ENCODE measurements around the gene CEP131.
A peak's percentile ranks its signal among the peaks of the same experiment; 100 is the strongest.

The CEP131 gene

GRCh38 chr17:81222906-81223761 is at the start of gene CEP131:
TSS of gene CEP131 (minus strand) at chr17:81222965. CDS start at chr17:81220056, 2,909 bp downstream.
- Mint-ChIP-seq H3K4me1 (peaks cover 19% of the 10 kb centered on the region), H3K27ac (peak within 1 kb of the TSS; percentile 91), H3K4me3 (peak within 1 kb of the TSS; percentile 87), H3K9me3 (no peaks in the 10 kb centered on the region), H3K36me3 (no peaks in the 10 kb centered on the region), H3K27me3 (no peaks in the 10 kb centered on the region)

GRCh38 chr17:81271226-81271625 is 48.5 kb upstream of the CEP131 start:
- Mint-ChIP-seq H3K27ac (no peak overlapping the region), H3K9me3 (no peaks in the 10 kb centered on the region), H3K4me1 (peaks cover 6% of the 10 kb centered on the region), H3K4me3 (no peak overlapping the region), H3K27me3 (no peaks in the 10 kb centered on the region), H3K36me3 (peaks cover 11% of the 10 kb centered on the region)

- H3K36me3 Mint-ChIP-seq, result peaks cover 13% of the 10 kb centered on the region
- no peaks in the 10 kb centered on the region for H3K9me3 Mint-ChIP-seq
- peaks cover 6% of the 10 kb centered on the region for H3K4me1 Mint-ChIP-seq
- H3K27ac Mint-ChIP-seq, result no peak overlapping the region
- H3K27me3 Mint-ChIP-seq, result no peaks in the 10 kb centered on the region
- no peak overlapping the region for H3K4me3 Mint-ChIP-seq
Measured at GRCh38 chr17:81270279-81270678, 47.5 kb upstream of the CEP131 start.

GRCh38 chr17:81267390-81268067 is 44.8 kb upstream of the CEP131 start:
- Mint-ChIP-seq H3K9me3 (no peaks in the 10 kb centered on the region), H3K4me1 (peaks cover under 1% of the 10 kb centered on the region), H3K36me3 (peaks cover 10% of the 10 kb centered on the region), H3K27me3 (no peaks in the 10 kb centered on the region), H3K4me3 (no peak overlapping the region), H3K27ac (peak overlapping the region; percentile 31)

GRCh38 chr17:81265576-81265975 is 42.8 kb upstream of the CEP131 start:
- no peaks in the 10 kb centered on the region for H3K27me3 Mint-ChIP-seq
- H3K36me3 Mint-ChIP-seq, result peaks cover 9% of the 10 kb centered on the region
- no peak overlapping the region for H3K4me3 Mint-ChIP-seq
- H3K27ac Mint-ChIP-seq, result no peak overlapping the region
- H3K4me1 Mint-ChIP-seq, result no peaks in the 10 kb centered on the region
- no peaks in the 10 kb centered on the region for H3K9me3 Mint-ChIP-seq

- Mint-ChIP-seq H3K36me3 (peaks cover 9% of the 10 kb centered on the region), H3K27ac (no peak overlapping the region), H3K27me3 (no peaks in the 10 kb centered on the region), H3K4me1 (no peaks in the 10 kb centered on the region), H3K9me3 (no peaks in the 10 kb centered on the region), H3K4me3 (no peak overlapping the region)
Measured at GRCh38 chr17:81264640-81265039, 41.9 kb upstream of the CEP131 start.

- Mint-ChIP-seq H3K4me3 (no peak overlapping the region), H3K27ac (no peak overlapping the region), H3K4me1 (no peaks in the 10 kb centered on the region), H3K9me3 (no peaks in the 10 kb centered on the region), H3K27me3 (no peaks in the 10 kb centered on the region), H3K36me3 (peaks cover 5% of the 10 kb centered on the region)
Measured at GRCh38 chr17:81263371-81264181, 40.8 kb upstream of the CEP131 start.

- no peaks in the 10 kb centered on the region for H3K27me3 Mint-ChIP-seq
- no peaks in the 10 kb centered on the region for H3K9me3 Mint-ChIP-seq
- H3K36me3 Mint-ChIP-seq, result peaks cover 3% of the 10 kb centered on the region
- no peak overlapping the region for H3K4me3 Mint-ChIP-seq
- no peaks in the 10 kb centered on the region for H3K4me1 Mint-ChIP-seq
- no peak overlapping the region for H3K27ac Mint-ChIP-seq
Measured at GRCh38 chr17:81261582-81262336, 39.0 kb upstream of the CEP131 start.

- Mint-ChIP-seq H3K27me3 (no peaks in the 10 kb centered on the region), H3K27ac (no peak overlapping the region), H3K9me3 (no peaks in the 10 kb centered on the region), H3K36me3 (peaks cover 3% of the 10 kb centered on the region), H3K4me3 (no peak overlapping the region), H3K4me1 (no peaks in the 10 kb centered on the region)
Measured at GRCh38 chr17:81261096-81261495, 38.3 kb upstream of the CEP131 start.

GRCh38 chr17:81260641-81261040 is 37.9 kb upstream of the CEP131 start:
- no peak overlapping the region for H3K4me3 Mint-ChIP-seq
- H3K9me3 Mint-ChIP-seq, result no peaks in the 10 kb centered on the region
- no peaks in the 10 kb centered on the region for H3K27me3 Mint-ChIP-seq
- H3K27ac Mint-ChIP-seq, result no peak overlapping the region
- H3K36me3 Mint-ChIP-seq, result no peaks in the 10 kb centered on the region
- no peaks in the 10 kb centered on the region for H3K4me1 Mint-ChIP-seq

GRCh38 chr17:81260171-81260570 is 37.4 kb upstream of the CEP131 start:
- Mint-ChIP-seq H3K4me1 (no peaks in the 10 kb centered on the region), H3K9me3 (no peaks in the 10 kb centered on the region), H3K36me3 (no peaks in the 10 kb centered on the region), H3K27me3 (no peaks in the 10 kb centered on the region), H3K4me3 (no peak overlapping the region), H3K27ac (no peak overlapping the region)

GRCh38 chr17:81259058-81259605 is 36.4 kb upstream of the CEP131 start:
- no peak overlapping the region for H3K4me3 Mint-ChIP-seq

GRCh38 chr17:81258292-81258691 is 35.5 kb upstream of the CEP131 start:
- Mint-ChIP-seq H3K36me3 (no peaks in the 10 kb centered on the region), H3K4me3 (no peak overlapping the region), H3K27me3 (no peaks in the 10 kb centered on the region), H3K4me1 (peaks cover 6% of the 10 kb centered on the region), H3K9me3 (no peaks in the 10 kb centered on the region), H3K27ac (no peak overlapping the region)

More at GRCh38 chr17:81259058-81259605, 36.4 kb upstream of the CEP131 start:
- Mint-ChIP-seq H3K36me3 (no peaks in the 10 kb centered on the region), H3K27ac (no peak overlapping the region), H3K9me3 (no peaks in the 10 kb centered on the region), H3K27me3 (no peaks in the 10 kb centered on the region), H3K4me1 (no peaks in the 10 kb centered on the region)

- peaks cover 9% of the 10 kb centered on the region for H3K4me1 Mint-ChIP-seq
- no peaks in the 10 kb centered on the region for H3K9me3 Mint-ChIP-seq
- peaks cover 3% of the 10 kb centered on the region for H3K36me3 Mint-ChIP-seq
- no peak overlapping the region for H3K27ac Mint-ChIP-seq
- no peak overlapping the region for H3K4me3 Mint-ChIP-seq
- no peaks in the 10 kb centered on the region for H3K27me3 Mint-ChIP-seq
Measured at GRCh38 chr17:81257533-81257932, 34.8 kb upstream of the CEP131 start.

- no peaks in the 10 kb centered on the region for H3K9me3 Mint-ChIP-seq
- H3K4me3 Mint-ChIP-seq, result no peak overlapping the region
- H3K36me3 Mint-ChIP-seq, result peaks cover 5% of the 10 kb centered on the region
- no peaks in the 10 kb centered on the region for H3K27me3 Mint-ChIP-seq
- H3K4me1 Mint-ChIP-seq, result peaks cover 9% of the 10 kb centered on the region
- no peak overlapping the region for H3K27ac Mint-ChIP-seq
Measured at GRCh38 chr17:81256616-81257015, 33.9 kb upstream of the CEP131 start.
